Measurements from ENCODE around the gene JMJD4. TPM values are rescaled to one million over a fixed set of nuclear protein-coding genes. Genes with fewer than 3 reads are reported as not detected.

The JMJD4 gene
- total and polyA plus RNA-seq, 2 of the 4 experiments (the other 2 are of a cell fraction), result 24.6 to 28.5 TPM

DNA sequence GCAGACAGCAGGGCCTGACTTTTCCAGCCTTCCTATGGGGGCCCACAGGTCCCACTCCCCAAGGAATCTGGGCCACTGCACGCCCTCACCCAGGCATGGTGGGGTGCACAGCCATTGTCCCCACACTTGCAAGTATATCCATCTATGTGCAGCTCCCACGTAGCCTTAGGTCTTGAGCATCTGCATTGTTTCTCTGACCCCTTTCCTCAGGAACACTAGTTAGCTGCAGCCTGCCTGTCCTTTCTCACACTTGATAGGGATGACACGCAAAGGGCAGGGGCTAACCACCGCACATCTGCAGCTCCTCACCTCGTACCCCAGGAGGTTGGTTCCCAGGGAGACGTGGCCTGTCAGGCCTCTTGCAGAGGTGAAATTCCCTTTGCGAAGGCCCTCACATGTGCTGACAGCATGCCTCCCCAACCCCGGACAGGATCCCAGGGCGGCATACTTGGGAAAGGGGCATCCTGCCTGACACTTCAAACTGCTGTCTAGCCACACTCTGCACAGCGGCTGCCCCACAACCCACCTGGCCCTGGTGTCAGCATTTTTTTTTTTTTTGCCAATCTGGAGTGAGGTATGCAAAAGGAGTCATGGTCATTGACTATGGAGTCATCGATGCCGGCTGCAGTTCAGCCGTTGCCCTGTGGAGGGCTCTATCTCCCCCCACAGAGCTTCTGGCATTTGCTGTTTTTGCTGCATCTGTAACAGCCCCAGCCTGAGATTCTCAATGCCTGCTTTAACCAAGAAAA, 5.0 kb downstream of the JMJD4 start (continued):
- peak; percentile 78 for TF ChIP-seq RAD21 (IDR thresholded peaks at IDR 0.05; ENCODE audit: low read length)
- TF ChIP-seq SMC3 (IDR thresholded peaks at IDR 0.05; ENCODE audit: low read depth, low read length), result peak; percentile 62

GRCh38 chr1:227729144-227729880, 5.8 kb downstream of the JMJD4 start:
- no peak overlapping the region for H2BK120ac ChIP-seq (ENCODE audit: low read depth, low read length)
- no peaks in the 10 kb centered on the region; the same call in 1 of the 2 replicates for H3K9me1 ChIP-seq (ENCODE audit: insufficient read depth, low read length)
- DNase-seq, result no peak
- H2BK20ac ChIP-seq (ENCODE audit: low read depth, low read length), result no peak overlapping the region
- H2AFZ ChIP-seq (replicated peaks; ENCODE audit: low read length, poor library complexity), result peak overlapping the region; percentile 37
- in situ Hi-C loops (cut with MboI; ENCODE audit: low sequenced_read_pairs) (no loop called here), intact Hi-C loops (cut with micrococcal nuclease) (loop anchor here (5.0 kb wide), 1 partner anchor 167 kb away; the partner anchor contains the start of gene ZNF678), dilution Hi-C loops (cut with HindIII; ENCODE audit: low sequenced_read_pairs, unreplicated experiment) (no loop called here)
- no peak overlapping the region for H2BK15ac ChIP-seq (ENCODE audit: low read depth, low read length)
- peaks cover 18% of the 10 kb centered on the region for H4K20me1 ChIP-seq (ENCODE audit: insufficient read depth, low read length)
- peak overlapping the region; percentile 47; the same call in 1 of the 2 replicates for H3K23ac ChIP-seq (ENCODE audit: low read depth, low read length)
- H3K27ac ChIP-seq (ENCODE audit: insufficient read depth, low read length), result no peak overlapping the region; the same call in 1 of the 2 replicates
- H3K4me3 ChIP-seq (ENCODE audit: insufficient read depth, low read depth, low read length), result peak overlapping the region; percentile 60
- peak overlapping the region; percentile 100 for H3K4me2 ChIP-seq (ENCODE audit: low read depth, low read length)
- H3K14ac ChIP-seq (replicated peaks; ENCODE audit: low read depth, low read length), result no peak overlapping the region
- no peak; the same call in 1 of the 2 replicates for ATAC-seq (ENCODE audit: low read depth)
- H4K8ac ChIP-seq (ENCODE audit: low read depth in 2 of 2, low read length in 2 of 2), result 0 out of 4 replicates have a peak overlapping the region, but pooled peaks of 1 of the 2 experiments have one; percentile 10
- H3K4me1 ChIP-seq (ENCODE audit: control insufficient read depth, insufficient read depth, low read length), result peaks cover 5% of the 10 kb centered on the region
- ChIA-PET POLR2A (ENCODE audit: unreplicated experiment) (interaction anchor here (0.6 kb wide), 1 partner anchor 1952 kb away, joined by 3 read pairs; the partner anchor contains the start of gene SRP9), CTCF (interaction anchor here (1.0 kb wide), 1 partner anchor 33 kb away, joined by 5 read pairs; no protein-coding TSS in a partner anchor)
- H2BK5ac ChIP-seq (ENCODE audit: low read depth, low read length, poor library complexity, severe bottlenecking), result no peak overlapping the region
- no peak overlapping the region for H2AK5ac ChIP-seq (ENCODE audit: low read depth, low read length)
- H3K36me3 ChIP-seq (ENCODE audit: control insufficient read depth, insufficient read depth, low read length), result peaks cover 16% of the 10 kb centered on the region; the same call in 1 of the 2 replicates
- no peaks in the 10 kb centered on the region for H3K27me3 ChIP-seq (ENCODE audit: control insufficient read depth, insufficient read depth, low read length)
- no peak overlapping the region for H3K18ac ChIP-seq (ENCODE audit: low read depth, low read length)
- H4K91ac ChIP-seq (ENCODE audit: insufficient read depth, low read depth, low read length), result no peak overlapping the region
- no peak overlapping the region for H3K56ac ChIP-seq (ENCODE audit: extremely low read depth, insufficient read depth, low read length)
- 73% methylated on average over 3 of the region's 5 CpGs; no CpG with 5 or more reads in 1 of the 2 experiments for WGBS, 2 experiments (ENCODE audit: extremely low coverage in 2 of 2, insufficient read length in 1 of 2)
- H3K79me1 ChIP-seq (ENCODE audit: low read depth in 1 of 2, low read length in 2 of 2), result peaks cover 3 to 17% of the 10 kb centered on the region in 2 experiments; a peak in 2 of 4 replicates
- no TSS peak for BruUV-seq (replicated peaks)
- H3K9ac ChIP-seq (ENCODE audit: low read depth, low read length), result peak overlapping the region; percentile 50; the same call in 1 of the 2 replicates
- H3K4ac ChIP-seq (ENCODE audit: low read depth, low read length), result no peak overlapping the region
- H4K5ac ChIP-seq (ENCODE audit: low read depth, low read length), result no peak overlapping the region
- H3K9me3 ChIP-seq (ENCODE audit: control insufficient read depth, insufficient read depth, low read length), result no peaks in the 10 kb centered on the region
- H2AK9ac ChIP-seq (replicated peaks; ENCODE audit: low read depth, low read length, poor library complexity), result peak overlapping the region; percentile 23
- TF ChIP-seq SMC3 (IDR thresholded peaks at IDR 0.05; ENCODE audit: low read depth, low read length) (no peak), RAD21 (IDR thresholded peaks at IDR 0.05; ENCODE audit: low read length) (no peak), RFX5 (IDR thresholded peaks at IDR 0.05; ENCODE audit: low read depth, low read length) (no peak), MAZ (IDR thresholded peaks at IDR 0.05; ENCODE audit: borderline replicate concordance, low read depth, low read length) (no peak), MAFK (IDR thresholded peaks at IDR 0.05; ENCODE audit: low read depth, low read length) (no peak), ELK1 (IDR thresholded peaks at IDR 0.05; ENCODE audit: borderline replicate concordance, low read depth, low read length) (no peak), NFE2L2 (IDR thresholded peaks at IDR 0.05; ENCODE audit: low read depth, low read length) (no peak), FOS (IDR thresholded peaks at IDR 0.05; ENCODE audit: low read depth, low read length) (no peak), RCOR1 (IDR thresholded peaks at IDR 0.05; ENCODE audit: insufficient replicate concordance, low read length) (no peak), CEBPB (IDR thresholded peaks at IDR 0.05; ENCODE audit: low read depth, low read length) (no peak)
